ENCODE measurements around the gene AMZ2. TPM values are rescaled to one million over a fixed set of nuclear protein-coding genes. Genes with fewer than 3 reads are reported as not detected.

Gene AMZ2
- total and polyA plus RNA-seq, 2 experiments from 2014 or later = 54.2 to 71.5 TPM

DNA sequence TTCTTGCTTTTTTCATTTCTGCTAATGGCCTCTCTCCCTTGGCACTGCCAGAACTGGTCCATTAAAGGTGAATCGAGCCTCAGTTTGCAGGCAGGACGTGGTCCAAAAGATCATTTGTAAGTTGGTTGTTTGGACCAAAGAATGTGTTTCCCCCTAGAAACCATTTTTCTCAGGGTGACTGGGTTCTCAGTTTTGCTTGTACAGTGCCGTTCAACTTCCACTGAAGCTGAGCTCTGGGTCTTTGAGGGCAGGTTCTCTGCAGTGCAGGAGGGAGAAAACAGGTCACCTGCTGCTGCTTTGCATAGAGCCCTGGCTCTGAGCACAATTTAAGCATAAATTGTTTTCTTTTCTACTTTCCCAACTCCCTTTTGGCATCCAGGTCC lies 9.0 kb upstream of the AMZ2 start:
- Histone ChIP-seq H3K9me2 (ENCODE audit: insufficient read depth) (no peaks in the 10 kb centered on the region), H3K4me2 (no peak overlapping the region), H3K4me1 (ENCODE audit: insufficient read depth) (no peaks in the 10 kb centered on the region), H2AFZ (no peak overlapping the region), H4K20me1 (replicated peaks; ENCODE audit: insufficient read depth) (no peaks in the 10 kb centered on the region; the same call in 1 of the 2 replicates), H3K79me2 (replicated peaks; ENCODE audit: insufficient read depth) (no peaks in the 10 kb centered on the region), H3K27ac (ENCODE audit: low read depth) (no peak overlapping the region), H3K27me3 (ENCODE audit: insufficient read depth) (no peaks in the 10 kb centered on the region), H3K36me3 (ENCODE audit: insufficient read depth) (no peaks in the 10 kb centered on the region), H3F3A (replicated peaks; ENCODE audit: low read depth) (no peaks in the 10 kb centered on the region), H3K4me3 (no peak overlapping the region)
- Mint-ChIP-seq H3K4me3 (no peak overlapping the region), H3K36me3 (ENCODE audit: low read depth) (no peaks in the 10 kb centered on the region), H3K27ac (no peak overlapping the region), H3K4me1 (peaks cover 6% of the 10 kb centered on the region; the same call in 2 of the 3 replicates), H3K9me3 (no peaks in the 10 kb centered on the region), H3K27me3 (ENCODE audit: insufficient read depth, low read depth, poor library complexity) (peaks cover 6% of the 10 kb centered on the region)
- TF ChIP-seq CTCF (conservative IDR thresholded peaks at IDR 0.05; ENCODE audit: low read depth in 2 of 2) (no peak), EZH2phosphoT487 (IDR thresholded peaks at IDR 0.05; ENCODE audit: unreplicated experiment) (no peak), CREB1 (CRISPR knock-in tag; IDR thresholded peaks at IDR 0.05; ENCODE audit: low read depth) (no peak), ZNF331 (CRISPR knock-in tag; IDR thresholded peaks at IDR 0.05; ENCODE audit: low read depth) (no peak), NANOG (IDR thresholded peaks at IDR 0.05; ENCODE audit: borderline replicate concordance) (no peak), JUNB (IDR thresholded peaks at IDR 0.05; ENCODE audit: unreplicated experiment) (no peak), ETS1 (IDR thresholded peaks at IDR 0.05) (no peak), REST (IDR thresholded peaks at IDR 0.05; ENCODE audit: unreplicated experiment) (no peak), STAT1 (IDR thresholded peaks at IDR 0.05; ENCODE audit: unreplicated experiment) (no peak), ZNF114 (CRISPR knock-in tag; IDR thresholded peaks at IDR 0.05) (no peak), POLR2AphosphoS5 (IDR thresholded peaks at IDR 0.05; ENCODE audit: low read depth) (no peak), EZH2 (IDR thresholded peaks at IDR 0.05; ENCODE audit: low read depth, unreplicated experiment) (no peak)
- TF ChIP-seq, protein P1, sequence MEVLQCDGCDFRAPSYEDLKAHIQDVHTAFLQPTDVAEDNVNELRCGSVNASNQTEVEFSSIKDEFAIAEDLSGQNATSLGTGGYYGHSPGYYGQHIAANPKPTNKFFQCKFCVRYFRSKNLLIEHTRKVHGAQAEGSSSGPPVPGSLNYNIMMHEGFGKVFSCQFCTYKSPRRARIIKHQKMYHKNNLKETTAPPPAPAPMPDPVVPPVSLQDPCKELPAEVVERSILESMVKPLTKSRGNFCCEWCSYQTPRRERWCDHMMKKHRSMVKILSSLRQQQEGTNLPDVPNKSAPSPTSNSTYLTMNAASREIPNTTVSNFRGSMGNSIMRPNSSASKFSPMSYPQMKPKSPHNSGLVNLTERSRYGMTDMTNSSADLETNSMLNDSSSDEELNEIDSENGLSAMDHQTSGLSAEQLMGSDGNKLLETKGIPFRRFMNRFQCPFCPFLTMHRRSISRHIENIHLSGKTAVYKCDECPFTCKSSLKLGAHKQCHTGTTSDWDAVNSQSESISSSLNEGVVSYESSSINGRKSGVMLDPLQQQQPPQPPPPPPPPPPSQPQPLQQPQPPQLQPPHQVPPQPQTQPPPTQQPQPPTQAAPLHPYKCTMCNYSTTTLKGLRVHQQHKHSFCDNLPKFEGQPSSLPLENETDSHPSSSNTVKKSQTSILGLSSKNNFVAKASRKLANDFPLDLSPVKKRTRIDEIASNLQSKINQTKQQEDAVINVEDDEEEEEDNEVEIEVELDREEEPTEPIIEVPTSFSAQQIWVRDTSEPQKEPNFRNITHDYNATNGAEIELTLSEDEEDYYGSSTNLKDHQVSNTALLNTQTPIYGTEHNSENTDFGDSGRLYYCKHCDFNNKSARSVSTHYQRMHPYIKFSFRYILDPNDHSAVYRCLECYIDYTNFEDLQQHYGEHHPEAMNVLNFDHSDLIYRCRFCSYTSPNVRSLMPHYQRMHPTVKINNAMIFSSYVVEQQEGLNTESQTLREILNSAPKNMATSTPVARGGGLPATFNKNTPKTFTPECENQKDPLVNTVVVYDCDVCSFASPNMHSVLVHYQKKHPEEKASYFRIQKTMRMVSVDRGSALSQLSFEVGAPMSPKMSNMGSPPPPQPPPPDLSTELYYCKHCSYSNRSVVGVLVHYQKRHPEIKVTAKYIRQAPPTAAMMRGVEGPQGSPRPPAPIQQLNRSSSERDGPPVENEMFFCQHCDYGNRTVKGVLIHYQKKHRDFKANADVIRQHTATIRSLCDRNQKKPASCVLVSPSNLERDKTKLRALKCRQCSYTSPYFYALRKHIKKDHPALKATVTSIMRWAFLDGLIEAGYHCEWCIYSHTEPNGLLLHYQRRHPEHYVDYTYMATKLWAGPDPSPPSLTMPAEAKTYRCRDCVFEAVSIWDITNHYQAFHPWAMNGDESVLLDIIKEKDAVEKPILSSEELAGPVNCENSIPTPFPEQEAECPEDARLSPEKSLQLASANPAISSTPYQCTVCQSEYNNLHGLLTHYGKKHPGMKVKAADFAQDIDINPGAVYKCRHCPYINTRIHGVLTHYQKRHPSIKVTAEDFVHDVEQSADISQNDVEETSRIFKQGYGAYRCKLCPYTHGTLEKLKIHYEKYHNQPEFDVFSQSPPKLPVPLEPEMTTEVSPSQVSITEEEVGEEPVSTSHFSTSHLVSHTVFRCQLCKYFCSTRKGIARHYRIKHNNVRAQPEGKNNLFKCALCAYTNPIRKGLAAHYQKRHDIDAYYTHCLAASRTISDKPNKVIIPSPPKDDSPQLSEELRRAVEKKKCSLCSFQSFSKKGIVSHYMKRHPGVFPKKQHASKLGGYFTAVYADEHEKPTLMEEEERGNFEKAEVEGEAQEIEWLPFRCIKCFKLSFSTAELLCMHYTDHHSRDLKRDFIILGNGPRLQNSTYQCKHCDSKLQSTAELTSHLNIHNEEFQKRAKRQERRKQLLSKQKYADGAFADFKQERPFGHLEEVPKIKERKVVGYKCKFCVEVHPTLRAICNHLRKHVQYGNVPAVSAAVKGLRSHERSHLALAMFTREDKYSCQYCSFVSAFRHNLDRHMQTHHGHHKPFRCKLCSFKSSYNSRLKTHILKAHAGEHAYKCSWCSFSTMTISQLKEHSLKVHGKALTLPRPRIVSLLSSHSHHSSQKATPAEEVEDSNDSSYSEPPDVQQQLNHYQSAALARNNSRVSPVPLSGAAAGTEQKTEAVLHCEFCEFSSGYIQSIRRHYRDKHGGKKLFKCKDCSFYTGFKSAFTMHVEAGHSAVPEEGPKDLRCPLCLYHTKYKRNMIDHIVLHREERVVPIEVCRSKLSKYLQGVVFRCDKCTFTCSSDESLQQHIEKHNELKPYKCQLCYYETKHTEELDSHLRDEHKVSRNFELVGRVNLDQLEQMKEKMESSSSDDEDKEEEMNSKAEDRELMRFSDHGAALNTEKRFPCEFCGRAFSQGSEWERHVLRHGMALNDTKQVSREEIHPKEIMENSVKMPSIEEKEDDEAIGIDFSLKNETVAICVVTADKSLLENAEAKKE (CRISPR knock-in tag; IDR thresholded peaks at IDR 0.05) = no peak
- ATAC-seq (no peak), DNase-seq (ENCODE audit: low spot score) (no peak)

Measured in GM23338 (cell line).